IPS-18c (cell line): ENCODE results near the gene PRDM16.
A peak's percentile ranks its signal among the peaks of the same experiment; 100 is the strongest.

Experiments
- H3K4me3 ChIP-seq: 2 replicates; pipeline ENCODE4 v1.7.0; 2013; ENCODE audit warnings: low read depth, mild to moderate bottlenecking, low read length, moderate library complexity; ENCODE audit not compliant: insufficient read depth
- H3K9me3 ChIP-seq: one replicate; pipeline ENCODE4 v1.6.1; 2013; ENCODE audit warnings: mild to moderate bottlenecking, low read length, moderate library complexity; ENCODE audit not compliant: control insufficient read depth, insufficient read depth

PRDM16 gene

DNA sequence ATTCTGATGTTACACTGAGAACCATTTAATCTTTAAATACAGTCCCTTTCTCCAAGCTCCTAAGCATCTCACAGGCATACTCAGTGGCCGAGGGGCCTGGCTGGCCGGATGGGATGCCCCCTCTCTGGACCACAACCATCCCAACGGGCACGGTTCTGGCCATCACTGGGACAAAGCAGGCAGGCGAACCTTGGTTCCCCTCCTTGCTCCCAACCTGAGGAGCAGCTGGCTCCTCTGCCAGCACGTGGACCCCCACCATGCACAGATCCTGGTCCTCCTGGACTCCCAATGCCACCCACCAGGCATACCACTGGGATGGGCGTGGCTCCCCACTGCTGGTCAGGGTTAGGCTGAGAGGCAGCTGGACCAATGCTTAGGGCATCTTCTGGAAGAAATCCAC is 19.8 kb upstream of the PRDM16 start:
- Histone ChIP-seq H3K9me3 (peaks cover 2% of the 10 kb centered on the region), H3K4me3 (no peak overlapping the region)

DNA sequence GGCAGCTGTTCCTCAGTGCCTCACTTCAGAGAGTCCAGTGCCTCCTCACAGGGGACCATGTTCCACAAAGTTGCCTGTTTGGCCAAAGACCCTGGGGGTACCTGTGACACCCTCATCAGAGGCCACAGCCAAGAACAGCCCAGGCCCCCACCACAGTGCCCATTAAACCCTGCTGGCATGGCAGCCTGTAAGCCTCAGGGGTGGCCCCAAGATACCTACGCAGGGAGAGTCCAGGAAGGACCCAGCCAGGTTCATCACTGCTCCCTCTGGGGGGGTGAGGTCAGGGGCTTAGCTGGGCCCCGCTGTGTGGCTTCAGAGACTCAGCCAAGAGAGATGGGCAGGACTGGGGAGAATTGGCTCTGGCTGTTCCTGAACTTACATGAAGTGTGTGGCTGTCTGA is 19.1 kb upstream of the PRDM16 start:
- Histone ChIP-seq H3K4me3 (no peak overlapping the region), H3K9me3 (peaks cover 2% of the 10 kb centered on the region)

DNA sequence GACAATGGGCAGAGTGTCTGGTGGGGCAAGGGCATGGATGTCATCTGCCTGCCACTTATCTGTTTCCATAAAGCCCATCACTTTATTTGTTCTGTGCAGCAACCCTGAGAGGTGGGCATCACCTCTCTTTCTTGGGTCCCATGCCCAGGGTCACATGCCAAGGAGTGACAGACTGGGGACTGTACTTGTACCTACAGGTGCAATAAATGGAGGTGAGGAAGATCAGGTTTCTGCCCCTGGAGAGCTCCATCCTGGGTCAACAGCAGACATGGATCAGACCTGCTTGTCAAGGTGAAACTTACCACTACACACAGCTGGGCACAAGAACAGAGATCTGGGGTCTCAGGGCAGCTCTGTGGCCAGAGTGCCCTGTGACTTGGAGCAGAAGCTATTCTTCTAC is 18.4 kb upstream of the PRDM16 start:
- Histone ChIP-seq H3K4me3 (no peak overlapping the region), H3K9me3 (peaks cover 2% of the 10 kb centered on the region)

DNA sequence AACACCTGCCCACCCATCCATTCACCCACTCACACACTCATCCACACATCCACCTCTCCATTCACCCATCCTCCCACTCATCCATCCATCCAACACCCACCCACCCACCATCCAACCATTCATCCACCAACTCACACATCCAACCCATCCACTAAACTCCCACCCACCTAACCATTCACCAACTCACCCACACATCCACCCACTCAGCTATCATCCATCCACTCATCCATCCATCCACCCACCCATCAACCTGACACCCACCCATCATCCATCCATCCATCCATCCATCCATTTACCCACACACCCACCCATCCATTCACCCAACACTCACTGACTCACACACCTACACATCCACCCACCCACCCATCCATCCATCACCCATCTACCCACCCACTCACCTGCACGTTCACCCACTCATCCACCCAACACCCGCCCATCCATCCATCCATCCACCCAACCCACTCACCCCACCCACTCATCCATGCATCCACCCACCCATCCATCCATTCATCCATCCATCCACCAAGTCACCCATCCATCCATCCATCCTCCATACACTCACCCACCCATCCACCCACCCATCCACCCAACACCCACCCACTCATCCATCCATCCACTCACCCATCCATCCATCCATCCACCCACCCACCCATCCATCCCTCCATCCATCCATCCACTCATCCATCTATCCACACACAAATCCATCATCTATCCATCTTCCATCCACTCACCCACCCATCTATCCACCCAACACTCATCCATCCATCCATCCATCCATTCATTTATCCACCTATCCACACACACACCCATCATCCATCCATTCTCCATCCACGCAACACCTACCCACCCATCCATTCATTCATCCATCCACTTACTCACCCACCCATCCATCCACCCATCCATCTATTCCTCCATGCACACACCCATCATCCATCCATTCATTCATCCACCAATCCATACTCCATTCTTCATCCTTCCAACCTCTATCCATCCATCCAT is 17.4 kb upstream of the PRDM16 start:
- H3K9me3 ChIP-seq = peaks cover 2% of the 10 kb centered on the region
- H3K4me3 ChIP-seq = no peak overlapping the region; the same call in 1 of the 2 replicates

DNA sequence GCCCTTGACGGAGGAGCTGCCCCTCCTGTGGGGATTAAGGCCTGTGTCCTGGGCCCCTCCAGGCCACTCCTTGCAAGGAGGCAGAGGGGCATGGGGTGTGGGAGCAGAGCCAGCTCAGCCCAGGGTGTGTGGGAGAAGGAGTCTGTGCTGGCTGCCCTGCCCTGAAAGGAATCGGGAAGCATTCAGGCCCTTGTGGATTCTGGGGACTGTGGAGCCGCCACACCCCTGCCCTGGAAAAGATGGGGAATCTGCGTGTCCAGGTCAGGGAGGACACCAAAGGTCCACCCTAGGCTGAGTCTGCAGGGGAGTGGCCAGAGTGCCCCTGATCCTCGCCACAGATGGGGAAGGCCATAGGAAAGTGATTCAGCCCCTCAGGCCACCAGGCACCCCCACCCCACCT is 16.5 kb upstream of the PRDM16 start:
- Histone ChIP-seq H3K9me3 (peaks cover 2% of the 10 kb centered on the region), H3K4me3 (no peak overlapping the region)

DNA sequence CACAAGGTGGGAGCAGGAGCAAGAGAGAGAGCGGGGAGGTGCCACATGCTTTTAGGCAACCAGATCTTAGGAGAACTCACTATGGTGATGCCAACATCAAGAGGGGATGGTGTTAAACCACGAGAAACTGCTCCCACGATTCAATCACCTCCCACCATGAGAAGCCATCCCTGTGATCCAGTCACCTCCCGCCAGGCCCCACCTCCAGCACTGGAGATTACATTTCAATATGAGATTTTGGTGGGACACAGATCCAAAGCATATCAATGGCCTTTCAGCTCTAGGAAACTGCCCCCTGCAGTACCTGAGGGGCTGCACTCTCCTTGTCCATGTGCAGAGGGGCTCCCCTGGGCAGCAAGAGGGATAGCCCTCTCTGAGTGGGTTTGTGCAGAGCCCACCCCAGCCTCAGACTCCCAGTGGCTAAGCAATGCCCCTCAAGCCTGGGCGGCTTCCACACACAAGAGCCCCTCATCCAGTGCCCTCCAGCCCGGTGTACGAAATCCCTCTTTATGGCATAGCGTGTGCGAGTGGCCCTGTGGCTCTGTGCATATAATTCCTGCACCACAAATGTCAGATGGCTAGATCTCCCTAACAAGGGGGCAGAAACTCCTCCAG is 15.5 kb upstream of the PRDM16 start:
- H3K4me3 ChIP-seq = no peak overlapping the region
- H3K9me3 ChIP-seq = peaks cover 2% of the 10 kb centered on the region

DNA sequence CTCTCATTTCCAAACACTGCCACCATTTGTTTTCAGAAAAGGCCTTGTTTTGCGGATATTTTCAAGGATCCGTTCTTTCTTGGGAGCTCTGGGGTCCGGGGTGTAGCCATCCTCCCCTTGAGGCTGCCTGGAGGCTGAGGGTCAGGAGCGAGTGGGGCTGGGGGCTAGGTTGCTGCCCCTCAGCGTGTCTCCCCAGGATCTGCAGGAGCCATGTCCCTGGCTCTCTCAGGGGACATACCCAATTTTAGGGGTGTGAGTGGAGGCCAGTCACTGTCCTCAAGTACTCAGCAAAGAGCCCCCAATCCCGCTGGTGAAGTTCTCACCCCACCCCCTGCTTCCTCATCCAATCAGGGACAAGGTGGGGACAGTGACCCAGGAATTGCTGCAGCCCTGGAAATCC is 15.0 kb upstream of the PRDM16 start:
- no peak overlapping the region for H3K4me3 ChIP-seq
- H3K9me3 ChIP-seq = peaks cover 2% of the 10 kb centered on the region

DNA sequence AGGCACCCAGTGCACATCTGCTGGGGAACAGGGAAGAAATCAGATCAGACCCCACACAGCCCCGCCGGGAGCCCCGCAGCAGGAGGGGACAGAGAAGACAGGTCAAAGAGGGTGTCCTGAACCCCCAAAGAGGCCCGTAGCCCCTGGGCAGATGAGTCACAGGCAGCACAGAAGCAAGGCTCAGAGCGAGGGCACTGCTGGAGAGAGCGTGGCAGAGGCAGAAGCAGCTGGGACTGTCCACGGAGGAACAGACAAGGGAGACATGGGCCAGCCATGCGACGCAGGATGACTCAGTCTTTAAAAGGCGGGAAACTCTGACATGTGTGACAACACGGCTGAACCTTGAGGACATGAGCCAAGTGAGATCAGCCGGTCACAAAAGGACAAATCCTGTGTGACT is 14.5 kb upstream of the PRDM16 start:
- H3K9me3 ChIP-seq = peaks cover 2% of the 10 kb centered on the region
- no peak overlapping the region for H3K4me3 ChIP-seq

DNA sequence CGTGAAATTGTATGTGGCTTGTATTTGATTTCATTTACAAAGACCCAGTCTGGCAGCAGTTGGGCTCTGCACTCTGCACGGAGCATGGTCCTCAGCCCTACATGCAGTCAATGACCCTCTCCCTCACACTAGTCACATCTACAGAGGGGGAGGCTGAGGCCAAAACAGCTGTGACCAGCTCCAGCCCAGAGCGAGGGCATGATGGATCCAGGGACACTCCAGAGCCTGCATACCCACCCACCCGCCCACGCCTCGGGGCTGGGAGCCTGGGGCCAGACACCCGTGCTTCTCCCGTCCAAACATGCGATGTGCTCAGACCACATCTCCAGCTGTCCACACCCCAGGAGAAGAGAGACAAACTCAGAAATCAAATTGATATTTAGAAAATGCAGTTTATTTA is 14.0 kb upstream of the PRDM16 start:
- Histone ChIP-seq H3K4me3 (no peak overlapping the region), H3K9me3 (no peaks in the 10 kb centered on the region)

DNA sequence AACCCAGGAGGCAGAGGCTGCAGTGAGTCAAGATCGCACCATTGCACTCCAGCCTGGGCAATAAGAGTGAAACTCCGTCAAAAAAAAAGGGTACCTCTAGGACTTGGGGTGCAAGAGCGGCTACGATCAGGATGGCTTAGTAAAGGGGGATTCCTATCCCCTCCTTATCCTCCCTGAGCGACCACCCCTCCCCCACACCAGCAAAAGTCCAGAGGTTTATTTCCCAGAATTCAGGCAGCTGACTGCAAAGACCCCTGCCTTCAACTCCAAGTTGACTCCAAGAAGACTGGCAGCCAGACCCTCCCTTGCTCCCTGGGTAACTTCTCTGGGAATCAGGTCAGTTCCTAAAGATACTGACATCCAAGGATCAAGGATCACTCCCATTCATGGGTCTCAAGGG is 12.4 kb upstream of the PRDM16 start:
- H3K4me3 ChIP-seq = no peak overlapping the region
- H3K9me3 ChIP-seq = no peaks in the 10 kb centered on the region

DNA sequence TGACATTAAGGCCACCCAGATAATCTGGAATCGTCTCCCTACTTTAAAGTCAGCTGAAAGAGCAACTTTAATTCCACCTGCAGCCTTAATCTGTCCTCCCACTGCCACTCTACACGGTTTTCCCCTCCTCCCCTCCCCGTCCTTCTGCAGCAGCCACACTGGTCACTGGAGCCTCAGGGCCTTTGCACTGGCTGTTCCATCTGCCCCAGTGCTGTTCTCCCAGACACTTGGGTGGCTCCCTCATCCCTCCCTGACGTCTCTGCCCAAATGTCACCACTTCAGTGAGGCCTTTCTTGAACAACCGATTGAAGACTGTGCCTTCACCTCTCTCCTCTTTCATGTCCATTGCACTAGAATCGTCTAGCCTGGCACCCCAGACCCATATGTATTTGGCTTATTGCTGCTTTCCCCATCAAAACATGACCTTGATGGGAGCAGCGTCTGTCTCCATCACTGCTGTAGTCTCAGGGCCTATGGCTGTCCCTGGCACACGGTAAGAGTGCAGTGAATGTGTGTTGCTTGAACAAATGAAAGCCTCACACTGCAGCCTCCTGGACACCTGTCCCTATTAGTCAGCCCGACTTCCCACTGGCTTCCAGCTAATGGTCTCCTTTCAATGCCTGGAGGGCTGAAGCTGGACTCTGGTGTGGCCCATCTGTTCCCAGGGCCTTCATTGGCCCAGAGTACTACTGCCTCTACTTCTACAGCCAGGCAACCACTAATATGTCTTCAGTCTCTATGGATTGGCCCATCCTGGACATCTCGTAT is 10.6 kb upstream of the PRDM16 start:
- Histone ChIP-seq H3K9me3 (no peaks in the 10 kb centered on the region), H3K4me3 (no peak overlapping the region)

DNA sequence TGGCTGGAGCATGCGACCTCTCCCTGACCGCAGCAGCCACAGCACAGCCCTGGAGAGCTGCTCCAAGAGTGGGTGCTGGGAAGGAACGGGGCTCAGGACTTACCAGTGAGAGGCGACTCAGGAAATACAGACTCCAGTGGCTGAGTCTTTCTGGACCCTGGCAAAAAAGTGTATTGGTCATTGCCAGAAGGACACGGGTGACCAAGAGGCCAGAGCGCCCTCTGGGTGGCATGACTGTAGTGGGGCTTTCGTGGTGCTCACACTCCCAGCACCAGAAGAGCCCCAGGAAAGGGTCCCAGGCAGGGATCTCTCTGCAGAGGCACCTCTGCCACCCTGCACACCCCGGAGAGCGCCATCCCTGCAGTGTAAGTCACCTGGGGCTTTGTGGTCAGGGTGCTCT is 8.9 kb upstream of the PRDM16 start:
- H3K9me3 ChIP-seq = no peaks in the 10 kb centered on the region

DNA sequence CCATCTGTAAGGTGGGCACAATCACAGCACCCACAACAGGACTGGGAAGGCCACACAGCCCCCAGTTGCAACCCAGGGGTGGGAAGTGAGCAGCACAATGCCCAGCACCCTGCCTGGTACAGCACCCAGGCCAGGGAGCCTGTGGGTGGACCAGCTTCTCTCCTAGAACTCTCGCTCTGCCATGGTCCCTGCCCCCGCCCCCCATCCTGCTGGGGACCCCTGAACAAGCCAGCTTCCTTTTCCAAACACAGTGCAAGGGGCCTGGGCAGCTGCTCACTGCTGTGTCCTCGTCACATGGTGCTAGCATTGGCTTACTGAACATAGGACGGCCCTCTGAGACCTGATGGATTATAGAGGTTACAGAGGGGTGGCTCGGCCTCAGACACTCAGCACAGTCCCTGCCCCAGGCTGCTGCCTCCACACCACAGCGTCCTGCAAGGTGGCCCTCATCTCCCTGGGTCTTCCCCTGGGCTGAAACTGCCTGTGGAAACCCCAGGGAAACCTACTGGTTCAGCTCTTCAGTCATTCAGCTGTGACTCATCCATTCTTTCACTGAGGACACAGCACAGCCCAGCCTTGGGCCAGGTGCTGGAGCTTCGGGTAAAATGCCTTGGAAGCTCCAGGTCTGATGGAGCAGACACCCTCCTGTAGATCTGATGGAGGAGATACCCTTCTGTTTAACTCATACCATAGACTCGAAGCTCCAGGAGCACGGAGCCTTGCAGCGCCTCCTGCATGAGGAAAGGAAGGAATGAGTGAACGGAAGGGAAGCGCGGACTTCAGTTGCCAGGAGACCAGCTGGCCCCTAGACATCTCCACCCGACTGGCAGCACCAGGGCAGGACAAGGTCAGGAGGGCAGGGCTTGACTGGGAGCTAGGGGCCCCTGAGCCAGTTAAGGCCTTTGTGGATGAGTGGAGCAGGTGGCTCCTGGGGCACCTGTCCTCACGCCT is 8.1 kb upstream of the PRDM16 start:
- Histone ChIP-seq H3K9me3 (no peaks in the 10 kb centered on the region), H3K4me3 (no peak overlapping the region)

More for the DNA sequence above, 8.9 kb upstream of the PRDM16 start:
- no peak overlapping the region for H3K4me3 ChIP-seq

DNA sequence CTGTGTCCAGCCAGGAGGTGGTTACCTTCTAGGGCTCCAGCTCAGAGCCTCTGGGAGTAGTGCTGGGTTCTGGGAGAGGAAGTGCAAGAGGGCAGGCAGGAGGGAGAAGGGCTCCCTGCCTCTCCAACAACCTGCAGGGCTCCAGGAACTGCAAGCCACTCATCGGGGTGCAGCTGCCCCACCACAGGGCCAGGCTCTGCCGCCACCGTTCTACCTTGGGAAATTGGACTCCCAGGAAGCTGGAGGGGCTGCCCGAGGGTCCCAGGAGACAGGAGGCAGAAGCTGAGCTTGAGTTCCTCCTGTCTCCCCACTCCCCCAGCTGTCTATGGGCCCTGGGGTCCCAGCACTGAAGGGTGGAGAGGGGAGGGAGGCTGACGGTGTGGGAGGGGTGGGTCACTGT is 7.4 kb upstream of the PRDM16 start:
- no peak overlapping the region for H3K4me3 ChIP-seq
- H3K9me3 ChIP-seq = peaks cover 3% of the 10 kb centered on the region

DNA sequence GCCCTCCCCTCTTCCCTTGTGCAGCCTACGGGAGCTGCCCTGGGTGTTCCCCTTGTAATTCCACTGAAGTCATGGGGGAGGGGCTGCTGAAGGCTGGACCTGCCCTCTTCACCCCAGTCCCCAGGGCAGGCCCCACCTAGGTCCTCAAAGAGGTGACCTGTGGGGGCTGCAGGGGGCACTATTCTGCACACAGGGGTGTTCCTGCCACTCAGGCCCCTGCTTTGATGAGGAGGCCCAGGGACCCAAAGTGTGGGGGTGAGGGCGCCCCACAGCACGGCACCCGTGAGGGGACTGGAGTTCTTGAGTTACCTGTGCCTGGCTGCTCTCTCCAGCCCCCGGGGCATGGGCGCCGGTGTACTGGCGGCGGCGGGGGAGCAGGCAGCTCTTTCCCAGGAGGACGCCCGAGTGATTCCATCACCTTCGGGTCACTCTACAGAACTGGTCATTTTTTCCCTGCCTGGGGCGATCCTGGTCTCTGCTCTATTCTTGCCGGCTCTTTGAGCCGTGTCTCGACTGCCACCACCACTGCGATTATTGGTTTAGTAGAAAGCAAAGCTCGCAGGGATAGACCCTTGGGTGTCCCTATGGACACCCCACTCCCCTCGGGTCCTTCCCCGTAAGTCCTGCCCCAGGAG is 6.9 kb upstream of the PRDM16 start:
- peaks cover 3% of the 10 kb centered on the region for H3K9me3 ChIP-seq
- 0 out of 2 replicates have a peak overlapping the region, but pooled peaks have one; percentile 34 for H3K4me3 ChIP-seq

DNA sequence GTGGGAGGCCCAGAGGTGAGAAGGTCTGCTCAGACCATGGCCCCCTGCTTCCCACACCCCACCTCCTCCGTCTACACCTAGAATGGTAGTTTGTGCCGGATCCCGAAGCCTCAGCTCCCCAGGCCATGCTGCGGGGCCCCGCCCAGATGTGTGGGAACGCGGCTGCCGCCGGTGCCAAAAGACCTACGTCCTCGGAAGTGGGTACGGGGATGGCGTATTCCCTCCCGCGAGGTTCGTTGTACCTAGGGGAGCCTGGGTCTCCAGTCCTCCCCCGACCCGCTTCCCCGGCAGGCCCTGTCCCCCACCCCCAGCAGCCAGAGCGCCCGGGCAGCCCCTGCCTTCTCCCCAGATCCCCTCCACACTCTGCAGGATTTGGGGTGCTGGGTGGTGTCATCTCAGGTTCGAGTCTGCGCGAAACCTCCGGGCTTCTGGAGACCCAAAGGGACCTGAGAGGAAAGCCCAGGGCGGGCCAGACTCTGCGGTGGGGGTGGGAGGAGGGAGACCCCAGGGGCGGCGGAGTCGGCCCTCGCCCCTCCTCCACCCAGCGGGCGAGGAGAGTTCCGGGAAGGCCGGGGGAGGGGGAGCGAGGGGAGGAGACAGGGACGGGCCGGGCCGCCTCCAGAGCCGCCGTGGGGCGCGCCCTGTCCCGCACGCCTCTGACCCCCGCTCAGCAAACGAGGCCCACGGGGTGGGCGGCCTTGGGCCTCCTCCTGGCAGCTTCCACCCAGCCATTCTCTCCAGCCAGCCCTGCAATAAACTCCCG is 6.2 kb upstream of the PRDM16 start:
- Histone ChIP-seq H3K9me3 (peaks cover 3% of the 10 kb centered on the region), H3K4me3 (peak overlapping the region; percentile 49)
